ENCODE measurements around the gene TBC1D22A. TPM values are rescaled to one million over a fixed set of nuclear protein-coding genes. Genes with fewer than 3 reads are reported as not detected.

The TBC1D22A gene
- total and polyA plus RNA-seq, 10 of the 15 experiments (the other 5 are each of a cell fraction or from before 2014, with no cell fraction given): 0.63 to 44.7 (median 27.4) TPM

DNA sequence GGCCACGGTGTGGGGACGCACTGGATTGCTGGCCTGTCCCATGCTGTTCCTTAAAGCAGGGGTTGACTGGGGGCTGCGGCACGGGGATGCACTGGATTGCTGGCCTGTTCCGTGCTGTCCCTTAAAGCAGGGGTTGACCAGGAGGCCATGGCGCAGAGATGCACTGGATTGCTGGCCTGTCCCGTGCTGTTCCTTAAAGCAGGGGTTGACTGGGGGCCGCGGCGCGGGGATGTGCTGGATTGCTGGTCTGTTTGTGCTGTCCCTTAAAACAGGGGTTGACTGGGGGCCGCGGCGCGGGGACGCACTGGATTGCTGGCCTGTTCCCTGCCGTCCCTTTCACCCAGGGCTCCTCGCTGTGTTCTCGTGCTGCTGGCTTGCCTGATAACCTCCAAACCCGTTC, 383.4 kb downstream of the TBC1D22A start:
- no peak for ATAC-seq
- Histone ChIP-seq H2AFZ (ENCODE audit: control insufficient read depth, low read depth, low read length) (no peak overlapping the region), H3K36me3 (ENCODE audit: control insufficient read depth in 2 of 2, insufficient read depth in 2 of 2, low read length in 1 of 2) (no peaks in the 10 kb centered on the region), H3K27me3 (replicated peaks in 1 of 2; ENCODE audit: control insufficient read depth in 2 of 2, insufficient read depth in 2 of 2, low read length in 1 of 2) (no peaks in the 10 kb centered on the region), H3K9ac (ENCODE audit: control insufficient read depth, insufficient read depth, low read length) (no peak overlapping the region), H3K4me1 (ENCODE audit: control insufficient read depth, insufficient read depth, low read length) (no peaks in the 10 kb centered on the region), H3K4me3 (no peak overlapping the region), H4K20me1 (ENCODE audit: control insufficient read depth, insufficient read depth) (no peaks in the 10 kb centered on the region), H3K79me2 (ENCODE audit: control insufficient read depth, insufficient read depth, low read length) (no peaks in the 10 kb centered on the region), H3K27ac (ENCODE audit: control insufficient read depth, insufficient read depth) (no peak overlapping the region), H3K9me3 (replicated peaks; ENCODE audit: control insufficient read depth, insufficient read depth, low read length) (no peaks in the 10 kb centered on the region), H3K4me2 (ENCODE audit: control insufficient read depth, insufficient read depth) (no peak overlapping the region)
- CTCF ChIA-PET: no interaction called here
- 98% methylated on average over 20 of the region's 20 CpGs for WGBS (ENCODE audit: insufficient coverage, insufficient replicate concordance, low lambda C conversion rate, missing lambda C conversion rate)
- in situ Hi-C loops (cut with MboI): no loop called here
- DNase-seq (ENCODE audit: low read depth, low spot score): no peak
- intact Hi-C loops (cut with micrococcal nuclease; ENCODE audit: unreplicated experiment): no loop called here
- POLR2A ChIA-PET: no interaction called here
- no TSS peak for BruUV-seq (replicated peaks)
- RAD21 ChIA-PET (ENCODE audit: unreplicated experiment): no interaction called here
- FAIRE-seq: no peak
- SMC1A ChIA-PET (ENCODE audit: uncharacterized antibody, unreplicated experiment): no interaction called here
- TF ChIP-seq ZBED1 (IDR thresholded peaks at IDR 0.05; ENCODE audit: borderline replicate concordance): no peak
- TF ChIP-seq, protein P1, sequence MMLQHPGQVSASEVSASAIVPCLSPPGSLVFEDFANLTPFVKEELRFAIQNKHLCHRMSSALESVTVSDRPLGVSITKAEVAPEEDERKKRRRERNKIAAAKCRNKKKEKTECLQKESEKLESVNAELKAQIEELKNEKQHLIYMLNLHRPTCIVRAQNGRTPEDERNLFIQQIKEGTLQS (IDR thresholded peaks at IDR 0.05; ENCODE audit: borderline replicate concordance, extremely low read depth, low read depth, low read length): no peak
- no peak for TF ChIP-seq CREB1 (IDR thresholded peaks at IDR 0.05; ENCODE audit: low read depth)
- TF ChIP-seq ASH2L (IDR thresholded peaks at IDR 0.05; ENCODE audit: borderline replicate concordance, low read depth): no peak
- TF ChIP-seq NRF1 (conservative IDR thresholded peaks at IDR 0.05; ENCODE audit: low read depth, low read length): no peak
- TF ChIP-seq, protein P2, sequence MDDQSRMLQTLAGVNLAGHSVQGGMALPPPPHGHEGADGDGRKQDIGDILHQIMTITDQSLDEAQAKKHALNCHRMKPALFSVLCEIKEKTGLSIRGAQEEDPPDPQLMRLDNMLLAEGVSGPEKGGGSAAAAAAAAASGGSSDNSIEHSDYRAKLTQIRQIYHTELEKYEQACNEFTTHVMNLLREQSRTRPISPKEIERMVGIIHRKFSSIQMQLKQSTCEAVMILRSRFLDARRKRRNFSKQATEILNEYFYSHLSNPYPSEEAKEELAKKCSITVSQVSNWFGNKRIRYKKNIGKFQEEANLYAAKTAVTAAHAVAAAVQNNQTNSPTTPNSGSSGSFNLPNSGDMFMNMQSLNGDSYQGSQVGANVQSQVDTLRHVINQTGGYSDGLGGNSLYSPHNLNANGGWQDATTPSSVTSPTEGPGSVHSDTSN (IDR thresholded peaks at IDR 0.05; ENCODE audit: insufficient replicate concordance, low read depth, low read length): no peak
- TF ChIP-seq CHD2 (IDR thresholded peaks at IDR 0.05; ENCODE audit: borderline replicate concordance, low read depth, low read length): no peak
- TF ChIP-seq NFYA (IDR thresholded peaks at IDR 0.05; ENCODE audit: borderline replicate concordance, low read depth, low read length): no peak
- TF ChIP-seq SUZ12 (IDR thresholded peaks at IDR 0.05; ENCODE audit: unreplicated experiment): no peak
- TF ChIP-seq, protein P3, sequence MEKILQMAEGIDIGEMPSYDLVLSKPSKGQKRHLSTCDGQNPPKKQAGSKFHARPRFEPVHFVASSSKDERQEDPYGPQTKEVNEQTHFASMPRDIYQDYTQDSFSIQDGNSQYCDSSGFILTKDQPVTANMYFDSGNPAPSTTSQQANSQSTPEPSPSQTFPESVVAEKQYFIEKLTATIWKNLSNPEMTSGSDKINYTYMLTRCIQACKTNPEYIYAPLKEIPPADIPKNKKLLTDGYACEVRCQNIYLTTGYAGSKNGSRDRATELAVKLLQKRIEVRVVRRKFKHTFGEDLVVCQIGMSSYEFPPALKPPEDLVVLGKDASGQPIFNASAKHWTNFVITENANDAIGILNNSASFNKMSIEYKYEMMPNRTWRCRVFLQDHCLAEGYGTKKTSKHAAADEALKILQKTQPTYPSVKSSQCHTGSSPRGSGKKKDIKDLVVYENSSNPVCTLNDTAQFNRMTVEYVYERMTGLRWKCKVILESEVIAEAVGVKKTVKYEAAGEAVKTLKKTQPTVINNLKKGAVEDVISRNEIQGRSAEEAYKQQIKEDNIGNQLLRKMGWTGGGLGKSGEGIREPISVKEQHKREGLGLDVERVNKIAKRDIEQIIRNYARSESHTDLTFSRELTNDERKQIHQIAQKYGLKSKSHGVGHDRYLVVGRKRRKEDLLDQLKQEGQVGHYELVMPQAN (conservative IDR thresholded peaks at IDR 0.05): no peak
- TF ChIP-seq HDGF (IDR thresholded peaks at IDR 0.05): no peak
- TF ChIP-seq, protein P4, sequence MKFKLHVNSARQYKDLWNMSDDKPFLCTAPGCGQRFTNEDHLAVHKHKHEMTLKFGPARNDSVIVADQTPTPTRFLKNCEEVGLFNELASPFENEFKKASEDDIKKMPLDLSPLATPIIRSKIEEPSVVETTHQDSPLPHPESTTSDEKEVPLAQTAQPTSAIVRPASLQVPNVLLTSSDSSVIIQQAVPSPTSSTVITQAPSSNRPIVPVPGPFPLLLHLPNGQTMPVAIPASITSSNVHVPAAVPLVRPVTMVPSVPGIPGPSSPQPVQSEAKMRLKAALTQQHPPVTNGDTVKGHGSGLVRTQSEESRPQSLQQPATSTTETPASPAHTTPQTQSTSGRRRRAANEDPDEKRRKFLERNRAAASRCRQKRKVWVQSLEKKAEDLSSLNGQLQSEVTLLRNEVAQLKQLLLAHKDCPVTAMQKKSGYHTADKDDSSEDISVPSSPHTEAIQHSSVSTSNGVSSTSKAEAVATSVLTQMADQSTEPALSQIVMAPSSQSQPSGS (IDR thresholded peaks at IDR 0.05; ENCODE audit: low read length): no peak
- no peak for TF ChIP-seq EZH2 (IDR thresholded peaks at IDR 0.05; ENCODE audit: borderline replicate concordance, control insufficient read depth, low read depth, low read length)
- TF ChIP-seq, protein P5, sequence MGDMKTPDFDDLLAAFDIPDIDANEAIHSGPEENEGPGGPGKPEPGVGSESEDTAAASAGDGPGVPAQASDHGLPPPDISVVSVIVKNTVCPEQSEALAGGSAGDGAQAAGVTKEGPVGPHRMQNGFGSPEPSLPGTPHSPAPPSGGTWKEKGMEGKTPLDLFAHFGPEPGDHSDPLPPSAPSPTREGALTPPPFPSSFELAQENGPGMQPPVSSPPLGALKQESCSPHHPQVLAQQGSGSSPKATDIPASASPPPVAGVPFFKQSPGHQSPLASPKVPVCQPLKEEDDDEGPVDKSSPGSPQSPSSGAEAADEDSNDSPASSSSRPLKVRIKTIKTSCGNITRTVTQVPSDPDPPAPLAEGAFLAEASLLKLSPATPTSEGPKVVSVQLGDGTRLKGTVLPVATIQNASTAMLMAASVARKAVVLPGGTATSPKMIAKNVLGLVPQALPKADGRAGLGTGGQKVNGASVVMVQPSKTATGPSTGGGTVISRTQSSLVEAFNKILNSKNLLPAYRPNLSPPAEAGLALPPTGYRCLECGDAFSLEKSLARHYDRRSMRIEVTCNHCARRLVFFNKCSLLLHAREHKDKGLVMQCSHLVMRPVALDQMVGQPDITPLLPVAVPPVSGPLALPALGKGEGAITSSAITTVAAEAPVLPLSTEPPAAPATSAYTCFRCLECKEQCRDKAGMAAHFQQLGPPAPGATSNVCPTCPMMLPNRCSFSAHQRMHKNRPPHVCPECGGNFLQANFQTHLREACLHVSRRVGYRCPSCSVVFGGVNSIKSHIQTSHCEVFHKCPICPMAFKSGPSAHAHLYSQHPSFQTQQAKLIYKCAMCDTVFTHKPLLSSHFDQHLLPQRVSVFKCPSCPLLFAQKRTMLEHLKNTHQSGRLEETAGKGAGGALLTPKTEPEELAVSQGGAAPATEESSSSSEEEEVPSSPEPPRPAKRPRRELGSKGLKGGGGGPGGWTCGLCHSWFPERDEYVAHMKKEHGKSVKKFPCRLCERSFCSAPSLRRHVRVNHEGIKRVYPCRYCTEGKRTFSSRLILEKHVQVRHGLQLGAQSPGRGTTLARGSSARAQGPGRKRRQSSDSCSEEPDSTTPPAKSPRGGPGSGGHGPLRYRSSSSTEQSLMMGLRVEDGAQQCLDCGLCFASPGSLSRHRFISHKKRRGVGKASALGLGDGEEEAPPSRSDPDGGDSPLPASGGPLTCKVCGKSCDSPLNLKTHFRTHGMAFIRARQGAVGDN (IDR thresholded peaks at IDR 0.05): no peak
- TF ChIP-seq EP300 (IDR thresholded peaks at IDR 0.05; ENCODE audit: borderline replicate concordance in 1 of 2, control insufficient read depth in 1 of 2, low read depth in 2 of 2, low read length in 2 of 2): no peak

Data from GM12878 (cell line).